IMR-90 (cell line): ENCODE data around the gene GRIN2D.

Source experiments
- BHLHE40 ChIP-seq: fragments of 150-350 bp; IDR thresholded peaks from 2 replicates; pipeline ENCODE4 v1.6.1; 2016; ENCODE audit warnings: mild to moderate bottlenecking, low read depth, low read length
- CEBPB ChIP-seq: IDR thresholded peaks from 2 replicates; pipeline ENCODE4 v1.6.1; 2012; ENCODE audit warnings: low read depth, low read length, improper control_type of control experiment
- CHD1 ChIP-seq: IDR thresholded peaks from 2 replicates; pipeline ENCODE4 v1.6.1; 2012; ENCODE audit warnings: low read depth, low read length, improper control_type of control experiment
- CTCF ChIP-seq: conservative IDR thresholded peaks from 2 replicates; pipeline ENCODE4 v1.5.1; 2012; ENCODE audit warnings: mild to moderate bottlenecking, low read depth, low read length, improper control_type of control experiment
- ELK1 ChIP-seq: fragments of 150-350 bp; IDR thresholded peaks from 2 replicates; pipeline ENCODE4 v1.6.1; 2016; ENCODE audit warnings: low read depth, mild to moderate bottlenecking, low read length, moderate library complexity, borderline replicate concordance
- FOS ChIP-seq: fragments of 150-350 bp; IDR thresholded peaks from 2 replicates; pipeline ENCODE4 v1.6.1; 2016; ENCODE audit warnings: low read depth, low read length
- MAFK ChIP-seq: IDR thresholded peaks from 2 replicates; pipeline ENCODE4 v1.6.1; 2012; ENCODE audit warnings: low read depth, low read length, improper control_type of control experiment
- MAZ ChIP-seq: IDR thresholded peaks from 2 replicates; pipeline ENCODE4 v1.6.1; 2012; ENCODE audit warnings: low read depth, mild to moderate bottlenecking, low read length, improper control_type of control experiment, moderate library complexity, borderline replicate concordance
- NFE2L2 ChIP-seq: fragments of 150-350 bp; IDR thresholded peaks from 2 replicates; pipeline ENCODE4 v1.6.1; 2016; ENCODE audit warnings: low read depth, mild to moderate bottlenecking, low read length
- POLR2A ChIP-seq: IDR thresholded peaks from 2 replicates; pipeline ENCODE4 v1.6.1; 2012; ENCODE audit warnings: mild to moderate bottlenecking, low read depth, low read length
- RAD21 ChIP-seq: IDR thresholded peaks from 2 replicates; pipeline ENCODE4 v1.6.1; 2012; ENCODE audit warnings: low read length, improper control_type of control experiment
- RCOR1 ChIP-seq: IDR thresholded peaks from 2 replicates; pipeline ENCODE4 v1.6.1; 2012; ENCODE audit warnings: mild to moderate bottlenecking, low read length, improper control_type of control experiment; ENCODE audit not compliant: insufficient replicate concordance
- SMC3 ChIP-seq: fragments of 150-350 bp; IDR thresholded peaks from 2 replicates; pipeline ENCODE4 v1.6.1; 2016; ENCODE audit warnings: low read depth, mild to moderate bottlenecking, antibody characterized with exemption, low read length, moderate library complexity
- USF2 ChIP-seq: fragments of 150-350 bp; IDR thresholded peaks from 2 replicates; pipeline ENCODE4 v1.6.1; 2017; ENCODE audit warnings: mild to moderate bottlenecking, antibody characterized with exemption, low read length, low read depth

GRCh38 chr19:48386981-48387380 is 6.5 kb upstream of the GRIN2D start:
- TF ChIP-seq SMC3, result no peak
- TF ChIP-seq CTCF, result no peak
- no peak for TF ChIP-seq RAD21
- TF ChIP-seq NFE2L2, result no peak
- no peak for TF ChIP-seq POLR2A
- TF ChIP-seq RCOR1, result no peak
- no peak for TF ChIP-seq USF2
- TF ChIP-seq BHLHE40, result no peak
- TF ChIP-seq CEBPB, result no peak
- TF ChIP-seq MAFK, result no peak
- no peak for TF ChIP-seq ELK1
- no peak for TF ChIP-seq FOS
- TF ChIP-seq MAZ, result no peak
- TF ChIP-seq CHD1, result no peak
